HEK293 (cell line): ENCODE data around the gene POFUT2.
A peak's percentile ranks its signal among the peaks of the same experiment; 100 is the strongest.

Experiments used
- CTCF ChIA-PET: fragments of 350-600 bp; formaldehyde crosslinking; extraction: SDS; loops from one replicate; lab custom pipeline; 2021; ENCODE audit warnings: antibody characterized with exemption; lab: Yijun Ruan, JAX
- POLR2A ChIA-PET: fragments of 300-600 bp; formaldehyde crosslinking; extraction: SDS; loops from one replicate; lab custom pipeline; 2020; ENCODE audit warnings: antibody characterized with exemption, inconsistent platforms; lab: Yijun Ruan, JAX
- H3K27ac ChIP-seq: fragments of 200-500 bp; sonication (Bioruptor generic); 2 replicates; pipeline ENCODE4 v1.5.1; 2014; ENCODE audit warnings: low read depth, low read length, control low read depth, inconsistent platforms; ENCODE audit errors: extremely low read depth
- H3K36me3 ChIP-seq, 2 experiments: fragments of 200-500 bp in 1 of 2; sonication (Bioruptor generic) in 1 of 2; 1 replicate in 1 of 2; 2 replicates in 1 of 2; pipeline ENCODE4 v1.5.1; 2014 to 2017; ENCODE audit warnings: inconsistent platforms in 2 of 2, low read length in 2 of 2; ENCODE audit not compliant: control insufficient read depth in 2 of 2, insufficient read depth in 1 of 2
- H3K4me1 ChIP-seq: fragments of 200-500 bp; sonication (Bioruptor generic); 2 replicates; pipeline ENCODE4 v1.5.1; 2014; ENCODE audit warnings: mild to moderate bottlenecking, low read length, inconsistent platforms; ENCODE audit not compliant: control insufficient read depth, insufficient read depth
- H3K4me3 ChIP-seq: 2 replicates; pipeline ENCODE4 v1.5.1; 2011; ENCODE audit warnings: low read depth, mild to moderate bottlenecking, control low read depth, low read length, moderate library complexity
- H3K9me3 ChIP-seq: fragments of 200-500 bp; sonication (Bioruptor generic); 2 replicates; pipeline ENCODE4 v1.5.1; 2014; ENCODE audit warnings: low read depth, low read length, inconsistent platforms; ENCODE audit not compliant: control insufficient read depth, insufficient read depth
- BCL11A ChIP-seq: fragments of 450-650 bp; formaldehyde crosslinking; IDR thresholded peaks from 2 replicates; pipeline ENCODE4 v1.5.1; 2016; ENCODE audit warnings: low read depth, missing biosample characterization, missing genetic modification characterization
- MYNN ChIP-seq: fragments of 450-650 bp; formaldehyde crosslinking; IDR thresholded peaks from 2 replicates; pipeline ENCODE4 v1.5.1; 2016; ENCODE audit warnings: missing biosample characterization, missing genetic modification characterization, borderline replicate concordance
- PRDM1 ChIP-seq: fragments of 450-650 bp; formaldehyde crosslinking; IDR thresholded peaks from 2 replicates; pipeline ENCODE4; 2016; ENCODE audit warnings: missing biosample characterization, missing genetic modification characterization
- SCRT2 ChIP-seq: fragments of 450-650 bp; formaldehyde crosslinking; IDR thresholded peaks from 2 replicates; pipeline ENCODE4 v1.5.1; 2016; ENCODE audit warnings: missing biosample characterization, missing genetic modification characterization
- WT1 ChIP-seq: fragments of 450-650 bp; formaldehyde crosslinking; IDR thresholded peaks from 2 replicates; pipeline ENCODE4 v1.5.1; 2016; ENCODE audit warnings: missing biosample characterization, missing genetic modification characterization
- ZFP3 ChIP-seq: fragments of 450-650 bp; formaldehyde crosslinking; IDR thresholded peaks from 2 replicates; pipeline ENCODE4 v1.5.1; 2016; ENCODE audit warnings: low read depth, missing biosample characterization, missing genetic modification characterization
- ZIC2 ChIP-seq: fragments of 450-650 bp; formaldehyde crosslinking; IDR thresholded peaks from 2 replicates; pipeline ENCODE4 v1.5.1; 2016; ENCODE audit warnings: missing biosample characterization, missing genetic modification characterization
- ZNF132 ChIP-seq: fragments of 450-650 bp; formaldehyde crosslinking; IDR thresholded peaks from 2 replicates; pipeline ENCODE4 v1.5.1; 2017; ENCODE audit warnings: missing biosample characterization, missing genetic modification characterization, borderline replicate concordance
- ZNF18 ChIP-seq: fragments of 450-650 bp; formaldehyde crosslinking; IDR thresholded peaks from 2 replicates; pipeline ENCODE4 v1.5.1; 2016; ENCODE audit warnings: missing biosample characterization, missing genetic modification characterization
- ZNF202 ChIP-seq: fragments of 450-650 bp; formaldehyde crosslinking; IDR thresholded peaks from 2 replicates; pipeline ENCODE4 v1.5.1; 2016; ENCODE audit warnings: missing biosample characterization, missing genetic modification characterization, borderline replicate concordance
- ZNF211 ChIP-seq: fragments of 450-650 bp; formaldehyde crosslinking; IDR thresholded peaks from 2 replicates; pipeline ENCODE4 v1.5.1; 2016; ENCODE audit warnings: low read depth, missing biosample characterization, missing genetic modification characterization
- ZNF335 ChIP-seq: fragments of 450-650 bp; formaldehyde crosslinking; conservative IDR thresholded peaks from 2 replicates; pipeline ENCODE4 v1.5.1; 2016; ENCODE audit warnings: missing biosample characterization, missing genetic modification characterization
- ZNF391 ChIP-seq: fragments of 450-650 bp; formaldehyde crosslinking; IDR thresholded peaks from 2 replicates; pipeline ENCODE4 v1.5.1; 2016; ENCODE audit warnings: low read depth, missing biosample characterization, missing genetic modification characterization, borderline replicate concordance
- ZNF423 ChIP-seq: fragments of 450-650 bp; formaldehyde crosslinking; IDR thresholded peaks from 2 replicates; pipeline ENCODE4 v1.5.1; 2016; ENCODE audit warnings: missing biosample characterization, missing genetic modification characterization
- ZNF473 ChIP-seq: fragments of 450-650 bp; formaldehyde crosslinking; IDR thresholded peaks from 2 replicates; pipeline ENCODE4 v1.5.1; 2017; ENCODE audit warnings: missing biosample characterization, missing genetic modification characterization
- ZNF513 ChIP-seq: fragments of 450-650 bp; IDR thresholded peaks from 2 replicates; pipeline ENCODE4 v1.5.1; 2018; ENCODE audit warnings: missing biosample characterization, missing genetic modification characterization
- ZNF530 ChIP-seq: fragments of 450-650 bp; formaldehyde crosslinking; IDR thresholded peaks from 2 replicates; pipeline ENCODE4 v1.5.1; 2016; ENCODE audit warnings: low read depth, missing biosample characterization, missing genetic modification characterization
- ZNF549 ChIP-seq: fragments of 450-650 bp; IDR thresholded peaks from 2 replicates; pipeline ENCODE4 v1.5.1; 2018; ENCODE audit warnings: missing biosample characterization, missing genetic modification characterization, mild to moderate bottlenecking, inconsistent platforms, moderate library complexity
- ZNF555 ChIP-seq: fragments of 450-650 bp; formaldehyde crosslinking; conservative IDR thresholded peaks from 2 replicates; pipeline ENCODE4 v1.5.1; 2017; ENCODE audit warnings: missing biosample characterization, mild to moderate bottlenecking, missing genetic modification characterization, inconsistent platforms
- ZNF561 ChIP-seq: fragments of 450-650 bp; IDR thresholded peaks from 2 replicates; pipeline ENCODE4 v1.5.1; 2018; ENCODE audit warnings: missing biosample characterization, missing genetic modification characterization, borderline replicate concordance
- ZNF626 ChIP-seq: fragments of 450-650 bp; sonication (Bioruptor Pico); formaldehyde crosslinking; IDR thresholded peaks from 2 replicates; pipeline ENCODE4 v1.5.1; 2018; ENCODE audit warnings: missing biosample characterization, missing genetic modification characterization, inconsistent platforms
- ZNF639 ChIP-seq: fragments of 450-650 bp; formaldehyde crosslinking; IDR thresholded peaks from 2 replicates; pipeline ENCODE4 v1.5.1; 2016; ENCODE audit warnings: missing biosample characterization, missing genetic modification characterization
- ZNF777 ChIP-seq: fragments of 450-650 bp; formaldehyde crosslinking; IDR thresholded peaks from 2 replicates; pipeline ENCODE4 v1.5.1; 2017; ENCODE audit warnings: missing biosample characterization, missing genetic modification characterization, borderline replicate concordance
- TF ChIP-seq, protein P1 (sequence below): fragments of 450-650 bp; formaldehyde crosslinking; IDR thresholded peaks from 2 replicates; pipeline ENCODE4 v1.5.1; 2017; ENCODE audit warnings: missing biosample characterization, missing genetic modification characterization
- TF ChIP-seq, protein P2 (sequence below): fragments of 450-650 bp; formaldehyde crosslinking; IDR thresholded peaks from 2 replicates; pipeline ENCODE4 v1.5.1; 2016; ENCODE audit warnings: missing biosample characterization, missing genetic modification characterization
- TF ChIP-seq, protein P3 (sequence below): fragments of 450-650 bp; formaldehyde crosslinking; IDR thresholded peaks from 2 replicates; pipeline ENCODE4 v1.5.1; 2017; ENCODE audit warnings: missing biosample characterization, missing genetic modification characterization

Gene POFUT2

DNA sequence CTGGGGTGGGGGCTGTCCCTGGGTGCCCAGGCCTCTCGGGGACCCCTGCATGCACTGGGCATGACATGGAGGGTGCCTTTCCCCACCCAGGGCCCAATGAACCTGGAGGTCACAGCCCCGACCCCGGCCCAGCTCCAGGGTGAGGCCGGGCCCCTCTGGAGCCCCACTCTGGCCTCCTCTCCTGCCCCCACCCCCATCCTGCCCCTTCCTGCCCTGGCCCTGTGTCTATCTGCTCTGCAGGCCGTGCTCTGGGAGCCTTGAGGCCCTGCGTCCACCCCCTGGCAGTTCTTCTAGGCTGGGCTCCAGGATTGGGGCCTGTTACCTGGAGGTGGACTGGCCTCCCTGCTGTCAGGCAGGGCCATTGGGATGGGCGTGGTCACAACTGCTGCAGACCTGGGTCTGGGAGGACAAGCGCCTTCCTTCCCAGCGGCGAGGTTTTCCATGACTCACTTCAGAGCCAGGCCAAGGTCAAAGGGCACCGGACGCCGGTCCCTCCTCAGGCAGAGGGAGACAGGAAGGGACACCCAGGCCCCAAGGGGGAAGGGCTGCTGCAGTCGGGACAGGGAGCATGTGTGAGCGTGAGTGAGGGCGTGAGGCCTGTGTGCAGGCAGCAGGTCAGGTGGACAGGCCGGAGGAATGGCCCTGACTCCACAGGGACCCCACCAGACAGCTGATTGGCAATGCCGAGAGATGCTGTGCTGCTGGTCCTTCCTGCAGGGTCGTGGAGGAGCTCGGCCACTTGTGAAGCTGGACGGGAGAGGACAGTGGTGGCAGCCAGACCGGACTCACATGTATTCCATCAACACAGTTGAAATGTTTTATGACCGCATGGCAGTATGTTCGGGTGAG, 31.1 kb upstream of the POFUT2 start (continued):
- TF ChIP-seq, protein P1, sequence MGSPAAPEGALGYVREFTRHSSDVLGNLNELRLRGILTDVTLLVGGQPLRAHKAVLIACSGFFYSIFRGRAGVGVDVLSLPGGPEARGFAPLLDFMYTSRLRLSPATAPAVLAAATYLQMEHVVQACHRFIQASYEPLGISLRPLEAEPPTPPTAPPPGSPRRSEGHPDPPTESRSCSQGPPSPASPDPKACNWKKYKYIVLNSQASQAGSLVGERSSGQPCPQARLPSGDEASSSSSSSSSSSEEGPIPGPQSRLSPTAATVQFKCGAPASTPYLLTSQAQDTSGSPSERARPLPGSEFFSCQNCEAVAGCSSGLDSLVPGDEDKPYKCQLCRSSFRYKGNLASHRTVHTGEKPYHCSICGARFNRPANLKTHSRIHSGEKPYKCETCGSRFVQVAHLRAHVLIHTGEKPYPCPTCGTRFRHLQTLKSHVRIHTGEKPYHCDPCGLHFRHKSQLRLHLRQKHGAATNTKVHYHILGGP: no peak
- TF ChIP-seq ZIC2 (tag by site-specific recombination) (0 out of 2 replicates have a peak, but pooled peaks have one; percentile 12), ZNF423 (tag by site-specific recombination) (no peak), ZNF530 (tag by site-specific recombination) (no peak), ZNF335 (tag by site-specific recombination) (no peak), MYNN (tag by site-specific recombination) (no peak), ZNF473 (tag by site-specific recombination) (no peak), BCL11A (tag by site-specific recombination) (peak; percentile 96)

DNA sequence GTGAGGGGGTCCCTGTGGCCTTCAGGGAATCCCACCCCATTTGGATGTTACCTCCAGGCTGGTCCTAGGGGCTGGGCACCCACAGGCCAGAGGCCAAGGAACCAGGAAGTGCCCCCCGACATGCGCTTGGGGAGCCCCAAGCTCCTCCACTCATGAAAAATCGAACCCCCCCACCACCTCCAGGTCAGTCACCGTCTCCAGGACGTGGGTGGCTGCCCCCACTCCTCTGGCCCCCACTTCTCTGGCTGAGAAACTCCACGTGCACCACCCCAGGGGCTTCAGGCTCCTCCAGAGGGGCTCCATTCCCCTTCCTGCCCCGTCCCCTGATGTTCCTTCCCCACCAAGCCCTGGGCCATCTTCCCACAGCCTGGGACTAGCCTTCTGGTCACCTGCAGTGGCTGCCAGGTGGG, 30.5 kb upstream of the POFUT2 start:
- H3K27ac ChIP-seq: no peak overlapping the region
- H3K9me3 ChIP-seq: no peaks in the 10 kb centered on the region
- H3K4me1 ChIP-seq: no peaks in the 10 kb centered on the region
- CTCF ChIA-PET: interaction anchor here (1.7 kb wide), 1 partner anchor 9 kb away, joined by 12 read pairs; no protein-coding TSS in a partner anchor
- H3K36me3 ChIP-seq: no peaks in the 10 kb centered on the region
- no peak overlapping the region for H3K4me3 ChIP-seq
- TF ChIP-seq ZNF132: no peak
- TF ChIP-seq ZNF513 (tag by site-specific recombination): no peak
- no peak for TF ChIP-seq ZNF561 (tag by site-specific recombination)
- no peak for TF ChIP-seq ZNF211 (tag by site-specific recombination)
- TF ChIP-seq ZNF18 (tag by site-specific recombination): no peak
- TF ChIP-seq ZNF549 (tag by site-specific recombination): no peak
- no peak for TF ChIP-seq ZFP3 (tag by site-specific recombination)
- no peak for TF ChIP-seq SCRT2 (tag by site-specific recombination)
- TF ChIP-seq ZNF555 (tag by site-specific recombination): no peak
- no peak for TF ChIP-seq ZNF473 (tag by site-specific recombination)
- TF ChIP-seq, protein P2, sequence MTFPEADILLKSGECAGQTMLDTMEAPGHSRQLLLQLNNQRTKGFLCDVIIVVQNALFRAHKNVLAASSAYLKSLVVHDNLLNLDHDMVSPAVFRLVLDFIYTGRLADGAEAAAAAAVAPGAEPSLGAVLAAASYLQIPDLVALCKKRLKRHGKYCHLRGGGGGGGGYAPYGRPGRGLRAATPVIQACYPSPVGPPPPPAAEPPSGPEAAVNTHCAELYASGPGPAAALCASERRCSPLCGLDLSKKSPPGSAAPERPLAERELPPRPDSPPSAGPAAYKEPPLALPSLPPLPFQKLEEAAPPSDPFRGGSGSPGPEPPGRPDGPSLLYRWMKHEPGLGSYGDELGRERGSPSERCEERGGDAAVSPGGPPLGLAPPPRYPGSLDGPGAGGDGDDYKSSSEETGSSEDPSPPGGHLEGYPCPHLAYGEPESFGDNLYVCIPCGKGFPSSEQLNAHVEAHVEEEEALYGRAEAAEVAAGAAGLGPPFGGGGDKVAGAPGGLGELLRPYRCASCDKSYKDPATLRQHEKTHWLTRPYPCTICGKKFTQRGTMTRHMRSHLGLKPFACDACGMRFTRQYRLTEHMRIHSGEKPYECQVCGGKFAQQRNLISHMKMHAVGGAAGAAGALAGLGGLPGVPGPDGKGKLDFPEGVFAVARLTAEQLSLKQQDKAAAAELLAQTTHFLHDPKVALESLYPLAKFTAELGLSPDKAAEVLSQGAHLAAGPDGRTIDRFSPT (tag by site-specific recombination): no peak
- no peak for TF ChIP-seq PRDM1 (tag by site-specific recombination)
- TF ChIP-seq, protein P3, sequence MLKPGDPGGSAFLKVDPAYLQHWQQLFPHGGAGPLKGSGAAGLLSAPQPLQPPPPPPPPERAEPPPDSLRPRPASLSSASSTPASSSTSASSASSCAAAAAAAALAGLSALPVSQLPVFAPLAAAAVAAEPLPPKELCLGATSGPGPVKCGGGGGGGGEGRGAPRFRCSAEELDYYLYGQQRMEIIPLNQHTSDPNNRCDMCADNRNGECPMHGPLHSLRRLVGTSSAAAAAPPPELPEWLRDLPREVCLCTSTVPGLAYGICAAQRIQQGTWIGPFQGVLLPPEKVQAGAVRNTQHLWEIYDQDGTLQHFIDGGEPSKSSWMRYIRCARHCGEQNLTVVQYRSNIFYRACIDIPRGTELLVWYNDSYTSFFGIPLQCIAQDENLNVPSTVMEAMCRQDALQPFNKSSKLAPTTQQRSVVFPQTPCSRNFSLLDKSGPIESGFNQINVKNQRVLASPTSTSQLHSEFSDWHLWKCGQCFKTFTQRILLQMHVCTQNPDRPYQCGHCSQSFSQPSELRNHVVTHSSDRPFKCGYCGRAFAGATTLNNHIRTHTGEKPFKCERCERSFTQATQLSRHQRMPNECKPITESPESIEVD: no peak
- TF ChIP-seq WT1 (tag by site-specific recombination): no peak
- no peak for TF ChIP-seq MYNN (tag by site-specific recombination)
- no peak for TF ChIP-seq ZNF202 (tag by site-specific recombination)
- TF ChIP-seq ZNF626: no peak
- TF ChIP-seq ZNF777 (tag by site-specific recombination): no peak
- TF ChIP-seq ZNF639 (tag by site-specific recombination): no peak
- no peak for TF ChIP-seq ZNF391 (tag by site-specific recombination)
- POLR2A ChIA-PET: no interaction called here
